ENCODE data around the gene ZNF839.
"Not testable (repeated sequence)": the region's sequence is repeated elsewhere in the genome, so short reads cannot be mapped to it uniquely, and the experiment has no call there.

The ZNF839 gene

DNA sequence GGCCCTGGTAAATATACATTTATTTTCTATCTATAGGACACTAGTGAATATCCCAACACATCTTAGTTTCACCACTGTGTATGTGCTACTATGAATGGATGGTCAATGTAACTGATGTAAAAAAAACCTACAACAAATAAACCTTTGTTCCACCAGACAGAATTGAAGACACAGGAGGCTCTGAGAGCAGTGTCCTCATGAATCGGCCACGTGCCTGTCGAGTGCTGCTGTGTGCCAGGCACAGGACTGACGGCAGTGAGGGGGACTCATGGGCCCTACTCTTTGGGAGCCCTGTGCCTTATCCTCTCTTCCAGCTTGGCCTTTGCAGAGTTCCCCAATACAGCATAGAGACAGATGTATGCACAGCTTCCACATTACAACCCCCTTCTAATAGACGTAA lies 24.9 kb downstream of the ZNF839 start:
- no peaks in the 10 kb centered on the region for H3K4me1 ChIP-seq (ENCODE audit: control insufficient read depth, insufficient read depth, low read length)
- H3K4me3 ChIP-seq (ENCODE audit: low read length in 2 of 2): no peak overlapping the region
- H3K27ac ChIP-seq (ENCODE audit: low read length): no peak overlapping the region
- no peak overlapping the region for H3K9ac ChIP-seq (ENCODE audit: low read length in 2 of 2)
- no peaks in the 10 kb centered on the region for H3K9me3 ChIP-seq (ENCODE audit: control insufficient read depth in 2 of 2, low read length in 2 of 2)
- peaks cover 36 to 56% of the 10 kb centered on the region in 2 donors for H3K36me3 ChIP-seq (ENCODE audit: control insufficient read depth in 2 of 2, insufficient read depth in 2 of 2, low read length in 2 of 2)
- no peaks in the 10 kb centered on the region for H3K27me3 ChIP-seq (ENCODE audit: control insufficient read depth in 1 of 2, insufficient read depth in 2 of 2, low read length in 2 of 2)

DNA sequence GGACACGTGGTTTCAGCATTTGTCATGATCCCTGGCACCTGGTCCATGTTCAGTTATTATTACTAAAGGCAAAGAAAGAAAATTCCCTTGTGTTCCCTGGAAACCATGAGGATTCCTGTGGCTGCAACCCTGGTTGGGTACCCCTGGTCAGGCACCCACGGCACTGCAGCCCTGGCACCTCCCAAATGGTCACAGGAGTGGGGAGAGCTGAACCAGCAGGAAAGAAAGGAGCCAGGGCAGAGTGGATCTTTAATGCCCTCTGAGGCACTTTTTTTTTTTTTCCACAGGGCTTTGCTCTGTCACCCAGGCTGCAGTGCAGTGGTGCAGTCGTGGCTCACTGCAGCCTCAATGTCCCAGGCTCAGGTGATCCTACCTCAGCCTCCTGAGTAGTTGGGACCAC lies 25.7 kb downstream of the ZNF839 start:
- Histone ChIP-seq H3K36me3 (ENCODE audit: control insufficient read depth in 2 of 2, insufficient read depth in 2 of 2, low read length in 2 of 2) (peaks cover 42 to 60% of the 10 kb centered on the region in 2 donors), H3K9me3 (ENCODE audit: control insufficient read depth in 2 of 2, low read length in 2 of 2) (no peaks in the 10 kb centered on the region), H3K27me3 (ENCODE audit: control insufficient read depth in 1 of 2, insufficient read depth in 2 of 2, low read length in 2 of 2) (no peaks in the 10 kb centered on the region), H3K9ac (ENCODE audit: low read length in 2 of 2) (no peak overlapping the region), H3K27ac (ENCODE audit: low read length) (no peak overlapping the region), H3K4me1 (ENCODE audit: control insufficient read depth, insufficient read depth, low read length) (no peaks in the 10 kb centered on the region), H3K4me3 (ENCODE audit: low read length in 2 of 2) (no peak overlapping the region)

- H3K27ac ChIP-seq (ENCODE audit: low read length): no peak overlapping the region
- no peak overlapping the region for H3K4me3 ChIP-seq (ENCODE audit: low read length in 2 of 2)
- H3K36me3 ChIP-seq (ENCODE audit: control insufficient read depth in 2 of 2, insufficient read depth in 2 of 2, low read length in 2 of 2): peaks cover 45 to 59% of the 10 kb centered on the region in 2 donors
- no peaks in the 10 kb centered on the region for H3K27me3 ChIP-seq (ENCODE audit: control insufficient read depth in 1 of 2, insufficient read depth in 2 of 2, low read length in 2 of 2)
- H3K9ac ChIP-seq (ENCODE audit: low read length in 2 of 2): no peak overlapping the region
- H3K9me3 ChIP-seq (ENCODE audit: control insufficient read depth in 2 of 2, low read length in 2 of 2): no peaks in the 10 kb centered on the region
- H3K4me1 ChIP-seq (ENCODE audit: control insufficient read depth, insufficient read depth, low read length): no peaks in the 10 kb centered on the region
These were observed 27.1 kb downstream of the ZNF839 start for GRCh38 chr14:102346645-102347044.

- Histone ChIP-seq H3K36me3 (ENCODE audit: control insufficient read depth in 2 of 2, insufficient read depth in 2 of 2, low read length in 2 of 2) (peaks cover 49 to 60% of the 10 kb centered on the region in 2 donors), H3K9me3 (ENCODE audit: control insufficient read depth in 2 of 2, low read length in 2 of 2) (no peaks in the 10 kb centered on the region)
These were observed 28.8 kb downstream of the ZNF839 start for GRCh38 chr14:102348376-102348775.

DNA sequence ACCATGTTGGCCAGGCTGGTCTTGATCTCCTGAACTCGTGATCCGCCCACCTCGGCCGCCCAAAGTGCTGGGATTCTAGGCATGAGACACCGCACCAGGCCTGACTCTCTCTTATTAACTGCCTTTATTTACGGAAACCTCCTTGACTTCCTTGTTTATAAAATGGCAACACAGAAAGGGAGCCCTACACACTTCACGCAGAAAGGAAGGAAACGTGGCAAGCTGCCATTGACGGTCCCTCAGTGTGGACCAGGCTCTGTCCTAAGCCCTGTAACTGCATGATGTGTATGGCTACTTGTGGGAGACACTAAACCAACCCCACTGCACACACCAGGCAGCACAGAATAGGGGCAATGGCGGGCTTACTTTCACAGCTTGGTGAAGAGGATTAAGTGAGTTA lies 31.5 kb downstream of the ZNF839 start:
- H3K4me3 ChIP-seq (ENCODE audit: low read length in 2 of 2): no peak overlapping the region
- H3K36me3 ChIP-seq (ENCODE audit: control insufficient read depth in 2 of 2, insufficient read depth in 2 of 2, low read length in 2 of 2): peaks cover 51 to 53% of the 10 kb centered on the region in 2 donors
- no peaks in the 10 kb centered on the region for H3K9me3 ChIP-seq (ENCODE audit: control insufficient read depth in 2 of 2, low read length in 2 of 2)
- peak overlapping the region; percentile 31 for H3K27ac ChIP-seq (ENCODE audit: low read length)
- H3K9ac ChIP-seq (ENCODE audit: low read length in 2 of 2): no peak overlapping the region
- no peaks in the 10 kb centered on the region for H3K4me1 ChIP-seq (ENCODE audit: control insufficient read depth, insufficient read depth, low read length)
- H3K27me3 ChIP-seq (ENCODE audit: control insufficient read depth in 1 of 2, insufficient read depth in 2 of 2, low read length in 2 of 2): no peaks in the 10 kb centered on the region

More at GRCh38 chr14:102348376-102348775, 28.8 kb downstream of the ZNF839 start:
- Histone ChIP-seq H3K27ac (ENCODE audit: low read length) (no peak overlapping the region), H3K27me3 (ENCODE audit: control insufficient read depth in 1 of 2, insufficient read depth in 2 of 2, low read length in 2 of 2) (no peaks in the 10 kb centered on the region), H3K4me1 (ENCODE audit: control insufficient read depth, insufficient read depth, low read length) (no peaks in the 10 kb centered on the region), H3K4me3 (ENCODE audit: low read length in 2 of 2) (no peak overlapping the region), H3K9ac (ENCODE audit: low read length in 2 of 2) (no peak overlapping the region)

GRCh38 chr14:102351593-102351992 lies 32.0 kb downstream of the ZNF839 start:
- not testable (repeated sequence) for H3K4me3 ChIP-seq (ENCODE audit: low read length in 2 of 2); H3K4me1 ChIP-seq (ENCODE audit: control insufficient read depth, insufficient read depth, low read length); H3K9me3 ChIP-seq (ENCODE audit: control insufficient read depth in 2 of 2, low read length in 2 of 2); H3K9ac ChIP-seq (ENCODE audit: low read length in 2 of 2); H3K27me3 ChIP-seq (ENCODE audit: control insufficient read depth in 1 of 2, insufficient read depth in 2 of 2, low read length in 2 of 2); H3K27ac ChIP-seq (ENCODE audit: low read length)
- H3K36me3 ChIP-seq (ENCODE audit: control insufficient read depth in 2 of 2, insufficient read depth in 2 of 2, low read length in 2 of 2): peaks cover 51 to 54% of the 10 kb centered on the region in 2 donors

DNA sequence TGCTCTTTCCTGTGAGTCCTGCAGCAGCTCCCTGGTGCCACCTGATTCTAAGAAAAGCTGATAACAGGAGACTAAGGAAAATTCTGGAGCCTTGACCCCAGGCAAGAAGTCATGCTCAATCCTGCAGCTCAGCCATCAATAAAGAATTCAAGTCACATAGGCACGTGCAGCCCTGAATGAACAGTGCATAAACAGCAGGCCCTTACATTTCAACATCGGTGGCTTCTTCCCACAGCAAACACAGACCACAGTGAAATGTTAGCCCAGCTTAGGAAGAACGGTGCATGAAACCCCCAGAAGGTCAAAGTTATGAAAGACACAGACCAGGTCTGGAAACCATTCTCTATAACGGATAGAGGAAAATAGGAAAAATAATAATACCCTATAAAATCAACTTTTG lies 32.7 kb downstream of the ZNF839 start:
- Histone ChIP-seq H3K27ac (ENCODE audit: low read length) (no peak overlapping the region), H3K36me3 (ENCODE audit: control insufficient read depth in 2 of 2, insufficient read depth in 2 of 2, low read length in 2 of 2) (peaks cover 50 to 57% of the 10 kb centered on the region in 2 donors), H3K9me3 (ENCODE audit: control insufficient read depth in 2 of 2, low read length in 2 of 2) (no peaks in the 10 kb centered on the region), H3K9ac (ENCODE audit: low read length in 2 of 2) (no peak overlapping the region), H3K27me3 (ENCODE audit: control insufficient read depth in 1 of 2, insufficient read depth in 2 of 2, low read length in 2 of 2) (no peaks in the 10 kb centered on the region), H3K4me3 (ENCODE audit: low read length in 2 of 2) (no peak overlapping the region), H3K4me1 (ENCODE audit: control insufficient read depth, insufficient read depth, low read length) (no peaks in the 10 kb centered on the region)

- Histone ChIP-seq H3K9ac (ENCODE audit: low read length in 2 of 2) (no peak overlapping the region), H3K27me3 (ENCODE audit: control insufficient read depth in 1 of 2, insufficient read depth in 2 of 2, low read length in 2 of 2) (no peaks in the 10 kb centered on the region), H3K27ac (ENCODE audit: low read length) (no peak overlapping the region), H3K4me3 (ENCODE audit: low read length in 2 of 2) (no peak overlapping the region), H3K9me3 (ENCODE audit: control insufficient read depth in 2 of 2, low read length in 2 of 2) (no peaks in the 10 kb centered on the region), H3K4me1 (ENCODE audit: control insufficient read depth, insufficient read depth, low read length) (no peaks in the 10 kb centered on the region), H3K36me3 (ENCODE audit: control insufficient read depth in 2 of 2, insufficient read depth in 2 of 2, low read length in 2 of 2) (peaks cover 56 to 58% of the 10 kb centered on the region in 2 donors)
These were observed 33.6 kb downstream of the ZNF839 start for GRCh38 chr14:102353126-102353619.

GRCh38 chr14:102356280-102356679 lies 36.7 kb downstream of the ZNF839 start:
- no peaks in the 10 kb centered on the region for H3K9me3 ChIP-seq (ENCODE audit: control insufficient read depth in 2 of 2, low read length in 2 of 2)
- H3K4me3 ChIP-seq (ENCODE audit: low read length in 2 of 2): no peak overlapping the region
- no peaks in the 10 kb centered on the region for H3K4me1 ChIP-seq (ENCODE audit: control insufficient read depth, insufficient read depth, low read length)
- no peak overlapping the region for H3K27ac ChIP-seq (ENCODE audit: low read length)
- H3K9ac ChIP-seq (ENCODE audit: low read length in 2 of 2): no peak overlapping the region
- no peaks in the 10 kb centered on the region for H3K27me3 ChIP-seq (ENCODE audit: control insufficient read depth in 1 of 2, insufficient read depth in 2 of 2, low read length in 2 of 2)
- peaks cover 44 to 45% of the 10 kb centered on the region in 2 donors for H3K36me3 ChIP-seq (ENCODE audit: control insufficient read depth in 2 of 2, insufficient read depth in 2 of 2, low read length in 2 of 2)

DNA sequence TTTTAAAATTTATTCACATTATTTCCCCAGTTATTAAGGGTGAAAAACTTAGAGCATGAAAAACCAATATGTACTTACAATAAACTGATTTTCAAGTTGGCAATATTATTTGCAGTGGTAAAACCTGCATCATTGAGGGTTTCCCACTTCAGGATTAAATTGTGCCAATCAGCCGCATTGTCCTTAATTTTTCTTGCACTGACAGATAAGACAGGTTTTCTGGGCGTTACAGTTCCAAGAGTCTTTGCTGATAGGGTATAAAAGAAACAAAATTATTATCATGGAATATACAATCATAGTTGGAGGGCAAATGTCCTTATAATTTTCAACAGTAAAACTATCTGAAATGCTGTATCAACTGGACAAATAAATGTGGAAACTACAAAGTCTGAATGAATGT lies 39.8 kb downstream of the ZNF839 start:
- Histone ChIP-seq H3K27me3 (ENCODE audit: control insufficient read depth in 1 of 2, insufficient read depth in 2 of 2, low read length in 2 of 2) (no peaks in the 10 kb centered on the region), H3K4me3 (ENCODE audit: low read length in 2 of 2) (no peak overlapping the region), H3K4me1 (ENCODE audit: control insufficient read depth, insufficient read depth, low read length) (peaks cover 16% of the 10 kb centered on the region), H3K9ac (ENCODE audit: low read length in 2 of 2) (no peak overlapping the region), H3K27ac (ENCODE audit: low read length) (no peak overlapping the region), H3K9me3 (ENCODE audit: control insufficient read depth in 2 of 2, low read length in 2 of 2) (no peaks in the 10 kb centered on the region), H3K36me3 (ENCODE audit: control insufficient read depth in 2 of 2, insufficient read depth in 2 of 2, low read length in 2 of 2) (peaks cover 29 to 32% of the 10 kb centered on the region in 2 donors)

DNA sequence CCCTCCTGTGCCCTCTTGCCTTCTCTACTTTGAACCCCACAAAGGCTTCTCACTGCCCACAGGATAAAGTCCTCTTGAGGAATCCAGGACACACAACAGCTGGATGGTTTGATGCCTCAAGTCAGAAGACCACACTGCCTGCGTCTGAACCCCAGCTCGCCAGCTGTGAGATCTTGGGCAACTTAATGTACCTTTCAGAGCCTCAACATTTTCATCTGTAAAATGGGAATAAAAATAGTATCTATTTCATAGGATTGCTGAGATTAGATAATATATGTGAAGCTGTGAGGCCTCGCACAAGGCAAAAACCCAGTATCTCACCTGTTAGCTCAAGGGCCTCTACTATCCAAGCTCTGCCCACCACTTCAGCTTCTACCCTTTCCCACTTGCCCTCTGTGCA lies 40.8 kb downstream of the ZNF839 start:
- peaks cover 17% of the 10 kb centered on the region for H3K4me1 ChIP-seq (ENCODE audit: control insufficient read depth, insufficient read depth, low read length)
- no peak overlapping the region for H3K27ac ChIP-seq (ENCODE audit: low read length)
- H3K4me3 ChIP-seq (ENCODE audit: low read length in 2 of 2): no peak overlapping the region
- no peaks in the 10 kb centered on the region for H3K9me3 ChIP-seq (ENCODE audit: control insufficient read depth in 2 of 2, low read length in 2 of 2)
- H3K27me3 ChIP-seq (ENCODE audit: control insufficient read depth in 1 of 2, insufficient read depth in 2 of 2, low read length in 2 of 2): no peaks in the 10 kb centered on the region
- H3K36me3 ChIP-seq (ENCODE audit: control insufficient read depth in 2 of 2, insufficient read depth in 2 of 2, low read length in 2 of 2): peaks cover 24 to 25% of the 10 kb centered on the region in 2 donors
- no peak overlapping the region for H3K9ac ChIP-seq (ENCODE audit: low read length in 2 of 2)

All from stomach smooth muscle (tissue), 2 donors.